GOT3 (cell line): ENCODE data around the gene COL16A1.
A peak's percentile ranks its signal among the peaks of the same experiment; 100 is the strongest.

ENCODE experiments used
- DNase-seq: peaks from one replicate; lab custom pipeline; 2025; ENCODE audit warnings: mixed read lengths; lab: John Stamatoyannopoulos, UW

The COL16A1 gene

GRCh38 chr1:31706384-31707058 is 2.7 kb upstream of the COL16A1 start:
- DNase-seq, result no peak

DNA sequence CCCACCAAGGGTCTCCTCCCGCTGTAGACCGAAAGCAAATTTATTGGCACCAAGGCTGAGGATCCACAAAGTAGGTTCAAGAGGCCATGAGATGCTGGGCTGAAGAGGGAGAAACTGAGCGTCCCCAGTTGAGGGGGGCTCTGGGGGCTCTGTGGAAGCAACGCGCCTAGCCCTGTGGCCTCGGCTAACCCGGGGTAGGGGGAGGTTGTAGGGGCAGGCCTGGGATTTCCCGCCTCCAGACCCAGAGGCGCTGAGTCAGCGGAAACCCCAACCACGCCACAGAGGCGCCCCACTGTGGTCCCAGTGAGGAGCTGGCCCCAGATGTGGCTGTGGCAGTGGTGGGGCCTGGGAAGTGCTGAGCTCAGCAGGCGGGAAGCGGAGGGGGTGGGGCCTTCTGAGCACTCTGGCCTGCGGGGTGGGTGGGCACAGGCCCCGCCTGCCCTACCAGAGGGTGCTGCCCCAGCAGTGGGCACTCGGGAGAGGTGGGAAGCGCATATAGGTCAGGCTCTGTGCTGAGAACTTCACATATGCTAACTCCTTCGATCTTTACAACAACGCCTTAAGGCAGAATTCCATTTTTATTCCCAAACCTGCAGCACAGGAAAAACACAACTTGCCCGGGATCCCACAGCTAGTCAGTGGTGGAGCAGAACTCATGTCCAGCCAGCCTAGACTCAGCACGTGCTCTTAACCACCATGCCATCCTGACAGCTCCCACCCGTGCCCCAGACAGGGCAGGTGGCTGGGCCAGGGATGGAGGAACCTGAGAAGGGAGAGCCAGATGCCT is 1.5 kb upstream of the COL16A1 start:
- no peak for DNase-seq

DNA sequence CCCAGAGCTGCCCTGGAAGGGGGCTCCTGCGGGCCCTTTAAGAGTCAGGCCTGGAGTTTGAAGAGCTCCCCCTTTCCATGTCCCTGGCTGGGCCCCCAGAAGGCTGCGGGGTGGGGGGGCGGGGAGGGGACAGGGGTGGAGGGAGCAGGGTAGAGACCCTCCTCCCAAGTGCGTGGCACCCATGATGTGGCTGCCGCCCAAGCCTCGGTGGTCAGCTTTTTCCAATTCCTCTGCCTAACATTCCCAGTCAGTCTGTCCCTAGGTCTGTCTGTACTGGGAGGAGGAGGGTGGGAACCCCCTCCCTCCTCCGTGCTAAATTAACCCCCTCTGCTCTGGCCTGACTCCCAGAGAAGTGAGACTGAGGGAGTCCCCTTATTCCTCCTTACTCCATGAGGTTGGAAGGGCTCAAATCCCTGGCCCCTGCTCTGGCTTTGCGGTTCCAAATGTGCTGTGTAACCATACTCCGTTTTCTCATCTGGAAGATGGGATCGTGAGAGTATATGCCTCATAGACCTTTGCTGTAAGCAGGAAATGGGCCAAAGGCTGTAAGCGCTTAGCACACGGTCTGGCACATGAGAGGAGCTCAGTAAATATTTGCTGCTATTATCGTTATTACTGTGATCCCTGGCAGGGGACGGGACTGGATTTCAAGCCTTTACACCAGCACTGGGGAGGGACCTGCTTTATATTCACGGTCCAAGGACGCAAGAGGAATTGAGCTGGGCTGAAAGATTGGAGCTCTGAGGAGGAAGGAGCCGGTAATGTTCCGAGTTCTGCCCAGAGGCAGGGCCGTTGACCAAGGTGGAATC is 658 bp upstream of the COL16A1 start:
- no peak for DNase-seq

DNA sequence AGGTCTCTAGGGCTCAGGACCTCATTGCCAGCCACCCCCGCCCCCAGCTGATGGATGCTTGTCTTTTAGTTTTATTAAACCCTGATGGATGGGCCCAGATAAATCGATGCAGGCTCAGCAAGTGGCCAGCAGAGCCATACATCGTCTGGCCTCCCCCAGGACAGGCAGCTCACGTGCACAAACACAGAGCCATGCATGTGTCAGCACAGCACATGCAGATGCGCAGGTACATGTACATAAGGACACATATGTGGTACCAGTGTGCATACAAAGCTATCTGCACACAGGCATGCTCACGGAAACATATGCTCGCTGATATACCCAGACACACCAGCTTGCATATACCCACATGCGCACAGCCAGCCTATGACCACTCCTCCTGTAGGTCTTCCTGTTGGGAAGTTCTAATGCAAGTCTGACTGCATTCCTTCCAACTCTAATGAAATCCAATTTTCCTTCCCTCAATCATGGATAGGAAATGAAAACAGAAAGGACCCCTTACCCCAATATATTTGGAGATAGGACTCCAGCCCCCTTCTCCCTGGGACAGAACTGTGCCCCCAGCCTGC is 897 bp downstream of the COL16A1 start:
- DNase-seq, result no peak

- DNase-seq, result peak; percentile 71
Observed at GRCh38 chr1:31701091-31701736, 2.6 kb downstream of the COL16A1 start.

DNA sequence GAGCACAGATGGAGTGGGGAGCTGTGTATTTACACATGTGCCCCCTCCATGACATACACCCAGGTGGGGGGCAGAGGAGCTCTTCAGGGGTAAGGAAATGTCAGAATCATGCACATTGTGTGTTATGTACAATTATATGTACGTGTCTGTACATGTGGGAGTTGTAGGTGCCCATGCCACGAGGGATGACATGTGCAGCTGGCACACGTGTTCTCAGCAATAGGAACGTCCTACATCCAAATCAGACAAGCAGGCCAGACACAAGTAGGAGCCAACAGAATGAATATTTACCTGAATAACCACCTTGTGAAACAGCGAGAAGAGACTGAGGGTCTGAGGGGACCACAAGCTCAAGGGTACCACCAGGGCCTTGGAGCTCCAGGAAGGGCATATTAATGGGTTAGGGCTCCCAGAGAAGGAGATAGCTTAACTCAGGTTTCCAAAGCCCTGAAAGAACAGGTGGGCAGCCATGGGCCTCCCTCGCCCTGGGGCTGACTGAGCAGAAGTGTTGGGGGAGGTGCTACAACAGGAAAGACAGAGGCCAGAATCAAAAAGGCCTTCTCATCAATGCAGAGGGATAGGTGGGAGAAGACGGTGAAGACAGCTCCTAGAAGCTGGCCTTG is 3.2 kb downstream of the COL16A1 start:
- DNase-seq, result no peak

DNA sequence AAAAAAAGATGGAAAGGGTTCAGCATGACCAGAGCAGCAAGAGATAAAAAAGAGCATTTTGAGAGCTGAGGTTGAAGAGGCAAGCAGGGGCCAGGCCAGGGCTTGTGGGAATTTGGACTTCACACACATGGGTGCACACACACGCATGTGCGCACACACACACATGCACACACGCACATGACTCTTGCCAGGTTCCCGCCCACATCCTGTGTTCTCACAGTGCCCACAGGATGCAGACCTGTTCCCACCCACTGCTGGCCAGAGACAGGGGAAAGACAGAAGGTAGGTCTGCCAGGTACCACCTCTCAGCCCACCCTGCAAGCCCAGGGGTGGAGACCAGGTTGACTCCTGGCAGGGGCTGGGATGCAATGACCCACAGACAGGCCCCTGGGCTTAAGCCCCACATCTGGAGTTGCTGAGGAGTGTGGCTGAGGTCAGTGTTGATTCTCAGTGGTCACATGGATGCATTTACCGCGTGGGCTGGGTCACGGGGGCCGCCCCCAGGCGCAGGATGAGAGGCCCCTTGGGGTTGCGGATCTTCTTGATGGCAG is 4.4 kb downstream of the COL16A1 start:
- no peak for DNase-seq

DNA sequence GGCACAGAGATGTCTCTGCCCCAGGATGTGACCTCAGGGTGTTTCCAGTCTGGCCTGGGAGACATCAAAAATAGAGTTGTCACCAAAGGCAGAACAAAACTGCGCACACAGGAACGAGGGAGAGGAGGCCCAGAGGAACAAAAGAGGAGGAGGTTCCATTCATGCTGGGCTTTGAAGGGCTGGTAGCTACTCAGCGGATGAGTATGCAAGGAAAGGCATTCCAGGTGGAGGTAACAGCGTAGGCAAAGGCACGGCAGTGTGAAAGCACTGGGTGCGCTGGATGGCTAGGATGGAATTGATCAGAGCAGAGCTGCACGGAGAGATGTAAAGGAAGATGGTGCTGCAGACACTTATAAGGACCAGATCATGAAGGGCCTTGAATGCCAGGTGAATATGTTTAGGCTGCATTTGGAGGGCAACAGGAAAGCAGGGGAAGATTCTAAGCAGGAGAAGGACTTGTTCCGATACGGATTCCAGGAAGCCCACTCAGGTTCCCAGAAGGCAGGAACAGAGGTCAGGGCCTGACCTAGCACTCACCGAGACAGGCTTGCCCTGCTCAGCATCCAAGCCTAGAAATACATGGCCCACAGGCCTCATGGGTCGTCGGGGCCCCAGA is 6.3 kb downstream of the COL16A1 start:
- no peak for DNase-seq

GRCh38 chr1:31696242-31696641 is 7.6 kb downstream of the COL16A1 start:
- no peak for DNase-seq

DNA sequence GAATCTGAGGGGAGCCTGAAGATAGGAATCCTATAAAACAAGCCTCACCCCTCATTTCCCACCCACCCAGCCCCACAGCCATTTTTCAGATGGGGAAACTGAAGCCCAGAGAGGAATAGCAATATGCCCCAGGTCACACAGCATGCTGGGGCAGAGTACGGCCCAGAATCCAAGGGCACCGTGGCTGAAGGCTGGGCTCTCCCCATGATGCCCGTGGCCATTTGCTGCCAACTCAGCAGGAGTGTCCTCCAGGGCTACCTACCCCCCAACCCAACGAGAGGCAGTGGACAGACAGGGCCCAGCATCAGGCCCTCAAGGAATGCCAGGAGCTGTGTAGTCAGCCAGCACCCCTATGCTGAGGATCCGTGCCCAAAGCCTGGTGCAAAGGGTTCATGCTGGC is 8.5 kb downstream of the COL16A1 start:
- DNase-seq, result no peak

DNA sequence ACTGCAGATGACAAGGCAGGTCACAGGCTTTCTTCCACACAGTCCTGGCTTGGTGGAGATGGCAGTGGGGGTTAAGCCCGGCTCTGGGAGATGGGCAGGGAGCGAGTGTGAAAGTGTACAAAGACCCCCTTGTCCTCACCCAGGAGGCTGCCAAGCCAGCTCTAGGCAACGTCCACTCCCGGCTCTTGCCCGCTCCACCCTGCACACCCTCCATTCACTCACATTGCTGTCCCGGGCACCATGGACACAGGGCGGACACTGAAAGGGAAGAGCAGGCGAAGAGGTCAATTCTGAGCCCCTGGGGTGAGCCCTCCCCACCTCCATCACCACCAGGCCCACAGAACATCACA is 8.9 kb downstream of the COL16A1 start:
- DNase-seq, result no peak

GRCh38 chr1:31694069-31694963 is 9.5 kb downstream of the COL16A1 start:
- DNase-seq, result no peak

- no peak for DNase-seq
Observed at GRCh38 chr1:31693231-31693630, 10.6 kb downstream of the COL16A1 start.

DNA sequence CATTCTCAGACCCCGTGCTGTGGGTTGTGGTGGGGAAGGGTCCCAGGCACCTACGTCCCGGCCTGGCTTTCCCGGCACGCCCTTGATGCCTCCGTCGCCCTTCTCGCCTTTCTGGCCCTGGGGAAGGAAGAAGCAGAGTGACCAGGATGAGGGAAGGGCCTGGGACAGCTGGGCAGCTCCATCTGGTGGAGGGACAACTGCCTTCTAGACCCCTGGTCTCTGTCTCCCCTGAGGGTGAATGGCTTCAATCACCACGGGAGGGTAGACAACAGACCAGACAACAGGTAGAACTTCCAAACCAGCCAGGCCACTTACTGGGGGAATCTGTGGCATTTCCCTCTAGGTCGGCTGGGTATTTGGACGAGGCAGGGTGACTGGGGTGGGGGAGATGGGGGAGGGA is 11.9 kb downstream of the COL16A1 start:
- no peak for DNase-seq

DNA sequence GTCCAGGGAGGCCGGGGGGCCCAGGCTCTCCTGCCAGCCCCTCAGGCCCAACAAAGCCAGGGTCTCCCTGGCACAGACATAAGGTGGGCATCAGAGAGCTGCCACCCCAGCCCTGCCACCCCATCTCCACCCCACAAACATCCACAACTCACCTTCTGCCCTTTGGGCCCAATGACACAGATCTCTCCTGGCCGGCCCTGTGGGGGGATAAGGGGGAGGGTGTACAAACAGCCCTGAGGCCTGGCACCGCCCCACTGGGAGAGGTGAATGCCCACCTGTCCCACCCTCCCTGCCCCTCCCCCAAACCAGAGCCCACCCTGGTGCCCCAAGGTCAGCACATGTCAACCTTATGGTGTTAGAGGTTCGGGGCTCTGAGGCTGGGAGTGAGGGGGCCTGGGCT is 12.4 kb downstream of the COL16A1 start:
- no peak for DNase-seq

- DNase-seq, result no peak
Observed at GRCh38 chr1:31690921-31691320, 12.9 kb downstream of the COL16A1 start.

DNA sequence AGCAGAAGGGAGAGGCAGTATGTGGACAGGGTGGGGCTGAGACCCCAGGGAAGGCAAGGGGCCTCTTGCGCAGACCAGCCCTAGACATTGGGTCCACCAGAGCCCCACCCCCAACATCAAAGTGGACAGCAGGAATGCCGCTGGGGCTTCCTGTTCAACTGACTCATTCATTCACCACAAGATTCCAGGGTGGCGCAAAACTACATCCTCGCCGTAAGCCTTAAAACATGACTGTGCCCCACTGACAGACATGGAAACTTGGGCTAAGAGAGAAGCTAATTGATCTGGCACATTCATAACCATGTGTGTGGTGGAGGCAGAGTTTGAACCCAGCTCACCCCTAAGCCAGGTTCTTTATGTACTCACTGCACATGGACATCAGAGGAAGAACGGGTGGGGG is 14.0 kb downstream of the COL16A1 start:
- no peak for DNase-seq

DNA sequence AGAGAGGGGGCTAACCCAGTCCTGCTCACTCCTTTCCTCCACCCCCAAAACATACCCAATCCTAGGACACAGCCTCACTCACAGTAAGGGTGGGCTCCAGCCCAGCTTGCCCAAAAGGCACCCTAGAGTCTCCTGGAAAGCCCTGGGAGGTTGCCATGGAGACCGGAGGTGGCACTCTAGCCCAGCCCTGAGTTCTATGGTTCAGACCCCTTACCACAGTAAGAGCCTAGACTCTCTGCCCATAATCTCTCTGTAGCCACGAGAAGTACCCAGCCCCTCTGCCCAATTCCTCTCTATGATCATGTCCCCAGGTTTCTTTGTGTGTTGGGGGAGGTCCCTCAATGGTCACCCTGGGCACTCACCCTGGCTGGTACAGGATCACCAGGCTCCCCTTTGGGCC is 14.4 kb downstream of the COL16A1 start:
- DNase-seq, result no peak

GRCh38 chr1:31688233-31688918 is 15.4 kb downstream of the COL16A1 start:
- no peak for DNase-seq
